ENCODE data around the gene LGR5. TPM values are rescaled to one million over a fixed set of nuclear protein-coding genes. Genes with fewer than 3 reads are reported as not detected.

The LGR5 gene
- total RNA-seq, 1 experiment from 2014 or later, result 0.17 TPM

- no peak for DNase-seq (ENCODE audit: low spot score)
- H3K27ac Mint-ChIP-seq, result no peak overlapping the region
- no peaks in the 10 kb centered on the region for H3K27me3 Mint-ChIP-seq (ENCODE audit: low read depth)
- no peak for ATAC-seq
- TF ChIP-seq MAX (CRISPR knock-in tag; IDR thresholded peaks at IDR 0.05) (no peak), ELF4 (CRISPR knock-in tag; IDR thresholded peaks at IDR 0.05; ENCODE audit: low read depth) (no peak), ESRRA (CRISPR knock-in tag; IDR thresholded peaks at IDR 0.05; ENCODE audit: borderline replicate concordance) (no peak), ZNF263 (CRISPR knock-in tag; IDR thresholded peaks at IDR 0.05; ENCODE audit: low read depth) (no peak), TCF7 (CRISPR knock-in tag; IDR thresholded peaks at IDR 0.05; ENCODE audit: low read depth) (no peak), ZNF416 (CRISPR knock-in tag; IDR thresholded peaks at IDR 0.05) (no peak)
- TF ChIP-seq, protein P1, sequence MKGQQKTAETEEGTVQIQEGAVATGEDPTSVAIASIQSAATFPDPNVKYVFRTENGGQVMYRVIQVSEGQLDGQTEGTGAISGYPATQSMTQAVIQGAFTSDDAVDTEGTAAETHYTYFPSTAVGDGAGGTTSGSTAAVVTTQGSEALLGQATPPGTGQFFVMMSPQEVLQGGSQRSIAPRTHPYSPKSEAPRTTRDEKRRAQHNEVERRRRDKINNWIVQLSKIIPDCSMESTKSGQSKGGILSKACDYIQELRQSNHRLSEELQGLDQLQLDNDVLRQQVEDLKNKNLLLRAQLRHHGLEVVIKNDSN (CRISPR knock-in tag; IDR thresholded peaks at IDR 0.05), result no peak
- POLR2A ChIA-PET, result interaction anchor here (0.7 kb wide), 1 partner anchor 1915 kb away, joined by 3 read pairs; no protein-coding TSS in a partner anchor
- CTCF ChIA-PET, result interaction anchor here (0.6 kb wide), 1 partner anchor 9 kb away, joined by 3 read pairs; no protein-coding TSS in a partner anchor
- no peaks in the 10 kb centered on the region for H3K36me3 Mint-ChIP-seq
- no peak overlapping the region for H3K4me3 Mint-ChIP-seq
- peaks cover 12% of the 10 kb centered on the region for H3K4me1 Mint-ChIP-seq
- H3K9me3 Mint-ChIP-seq, result peaks cover 11% of the 10 kb centered on the region
Measured at GRCh38 chr12:71587012-71587411, 147.4 kb downstream of the LGR5 start.

DNA sequence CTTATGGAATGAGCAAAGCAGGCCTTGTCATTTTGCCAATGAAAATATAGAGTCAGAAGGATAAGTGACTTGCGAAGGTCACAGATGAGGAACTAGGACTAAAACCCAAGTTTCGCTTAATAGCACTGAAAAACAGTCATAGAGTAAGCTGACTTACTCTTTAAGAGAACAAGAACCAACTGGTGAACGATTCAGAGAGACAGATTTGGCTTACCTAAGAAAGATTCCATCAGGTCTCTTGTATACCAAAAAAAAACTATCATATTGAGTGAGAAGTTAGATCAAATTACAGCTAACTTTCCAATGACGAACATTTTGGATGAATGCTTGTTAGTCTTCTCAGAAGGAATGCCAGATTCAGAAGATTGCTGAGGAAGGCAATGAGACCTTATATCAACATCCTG lies 149.9 kb downstream of the LGR5 start:
- POLR2A ChIA-PET, result no interaction called here
- Mint-ChIP-seq H3K4me3 (no peak overlapping the region), H3K9me3 (peaks cover 11% of the 10 kb centered on the region), H3K36me3 (no peaks in the 10 kb centered on the region), H3K27ac (no peak overlapping the region), H3K4me1 (peaks cover 13% of the 10 kb centered on the region), H3K27me3 (ENCODE audit: low read depth) (no peaks in the 10 kb centered on the region)
- ATAC-seq (no peak), DNase-seq (ENCODE audit: low spot score) (no peak)
- TF ChIP-seq SP1 (CRISPR knock-in tag; conservative IDR thresholded peaks at IDR 0.05) (no peak), ZNF281 (CRISPR knock-in tag; IDR thresholded peaks at IDR 0.05) (no peak), ESRRA (CRISPR knock-in tag; IDR thresholded peaks at IDR 0.05; ENCODE audit: borderline replicate concordance) (no peak), HMGA2 (CRISPR knock-in tag; IDR thresholded peaks at IDR 0.05) (no peak), FOXJ3 (CRISPR knock-in tag; IDR thresholded peaks at IDR 0.05; ENCODE audit: borderline replicate concordance) (no peak), ZNF671 (CRISPR knock-in tag; IDR thresholded peaks at IDR 0.05) (no peak), EMX1 (CRISPR knock-in tag; IDR thresholded peaks at IDR 0.05) (no peak), NR3C1 (CRISPR knock-in tag; conservative IDR thresholded peaks at IDR 0.05; ENCODE audit: low read depth) (no peak), SMAD4 (CRISPR knock-in tag; IDR thresholded peaks at IDR 0.05) (no peak), USF2 (CRISPR knock-in tag; IDR thresholded peaks at IDR 0.05) (no peak), MXD4 (CRISPR knock-in tag; IDR thresholded peaks at IDR 0.05; ENCODE audit: borderline replicate concordance) (no peak), FOXP1 (CRISPR knock-in tag; IDR thresholded peaks at IDR 0.05; ENCODE audit: borderline replicate concordance) (no peak), RORB (CRISPR knock-in tag; IDR thresholded peaks at IDR 0.05) (no peak), PRRX2 (CRISPR knock-in tag; IDR thresholded peaks at IDR 0.05) (no peak), RELA (CRISPR knock-in tag; IDR thresholded peaks at IDR 0.05; ENCODE audit: borderline replicate concordance) (no peak), ELF4 (CRISPR knock-in tag; IDR thresholded peaks at IDR 0.05; ENCODE audit: low read depth) (no peak)
- TF ChIP-seq, protein P2, sequence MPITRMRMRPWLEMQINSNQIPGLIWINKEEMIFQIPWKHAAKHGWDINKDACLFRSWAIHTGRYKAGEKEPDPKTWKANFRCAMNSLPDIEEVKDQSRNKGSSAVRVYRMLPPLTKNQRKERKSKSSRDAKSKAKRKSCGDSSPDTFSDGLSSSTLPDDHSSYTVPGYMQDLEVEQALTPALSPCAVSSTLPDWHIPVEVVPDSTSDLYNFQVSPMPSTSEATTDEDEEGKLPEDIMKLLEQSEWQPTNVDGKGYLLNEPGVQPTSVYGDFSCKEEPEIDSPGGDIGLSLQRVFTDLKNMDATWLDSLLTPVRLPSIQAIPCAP (CRISPR knock-in tag; IDR thresholded peaks at IDR 0.05), result no peak
- TF ChIP-seq, protein P3, sequence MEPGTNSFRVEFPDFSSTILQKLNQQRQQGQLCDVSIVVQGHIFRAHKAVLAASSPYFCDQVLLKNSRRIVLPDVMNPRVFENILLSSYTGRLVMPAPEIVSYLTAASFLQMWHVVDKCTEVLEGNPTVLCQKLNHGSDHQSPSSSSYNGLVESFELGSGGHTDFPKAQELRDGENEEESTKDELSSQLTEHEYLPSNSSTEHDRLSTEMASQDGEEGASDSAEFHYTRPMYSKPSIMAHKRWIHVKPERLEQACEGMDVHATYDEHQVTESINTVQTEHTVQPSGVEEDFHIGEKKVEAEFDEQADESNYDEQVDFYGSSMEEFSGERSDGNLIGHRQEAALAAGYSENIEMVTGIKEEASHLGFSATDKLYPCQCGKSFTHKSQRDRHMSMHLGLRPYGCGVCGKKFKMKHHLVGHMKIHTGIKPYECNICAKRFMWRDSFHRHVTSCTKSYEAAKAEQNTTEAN (CRISPR knock-in tag; IDR thresholded peaks at IDR 0.05), result no peak
- TF ChIP-seq, protein P4, sequence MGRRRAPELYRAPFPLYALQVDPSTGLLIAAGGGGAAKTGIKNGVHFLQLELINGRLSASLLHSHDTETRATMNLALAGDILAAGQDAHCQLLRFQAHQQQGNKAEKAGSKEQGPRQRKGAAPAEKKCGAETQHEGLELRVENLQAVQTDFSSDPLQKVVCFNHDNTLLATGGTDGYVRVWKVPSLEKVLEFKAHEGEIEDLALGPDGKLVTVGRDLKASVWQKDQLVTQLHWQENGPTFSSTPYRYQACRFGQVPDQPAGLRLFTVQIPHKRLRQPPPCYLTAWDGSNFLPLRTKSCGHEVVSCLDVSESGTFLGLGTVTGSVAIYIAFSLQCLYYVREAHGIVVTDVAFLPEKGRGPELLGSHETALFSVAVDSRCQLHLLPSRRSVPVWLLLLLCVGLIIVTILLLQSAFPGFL (CRISPR knock-in tag; IDR thresholded peaks at IDR 0.05; ENCODE audit: borderline replicate concordance), result no peak
- TF ChIP-seq, protein P5, sequence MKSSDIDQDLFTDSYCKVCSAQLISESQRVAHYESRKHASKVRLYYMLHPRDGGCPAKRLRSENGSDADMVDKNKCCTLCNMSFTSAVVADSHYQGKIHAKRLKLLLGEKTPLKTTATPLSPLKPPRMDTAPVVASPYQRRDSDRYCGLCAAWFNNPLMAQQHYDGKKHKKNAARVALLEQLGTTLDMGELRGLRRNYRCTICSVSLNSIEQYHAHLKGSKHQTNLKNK (CRISPR knock-in tag; IDR thresholded peaks at IDR 0.05), result no peak
- CTCF ChIA-PET, result no interaction called here

Measured in WTC11 (cell line).